GM12891 (cell line): ENCODE measurements around the gene TBC1D12.

Experiments
- POLR2A ChIP-seq: IDR thresholded peaks from 2 replicates; pipeline ENCODE4 v1.6.1; 2011; ENCODE audit warnings: low read depth, low read length, control low read depth
- POLR2AphosphoS5 ChIP-seq: IDR thresholded peaks from 2 replicates; pipeline ENCODE4 v1.6.1; 2011; ENCODE audit warnings: low read depth, low read length, control low read depth
- SPI1 ChIP-seq: IDR thresholded peaks from 2 replicates; pipeline ENCODE4 v1.6.1; 2011; ENCODE audit warnings: low read depth, low read length, control low read depth
- TAF1 ChIP-seq: IDR thresholded peaks from 2 replicates; pipeline ENCODE4 v1.6.1; 2011; ENCODE audit warnings: low read depth, low read length, control low read depth

DNA sequence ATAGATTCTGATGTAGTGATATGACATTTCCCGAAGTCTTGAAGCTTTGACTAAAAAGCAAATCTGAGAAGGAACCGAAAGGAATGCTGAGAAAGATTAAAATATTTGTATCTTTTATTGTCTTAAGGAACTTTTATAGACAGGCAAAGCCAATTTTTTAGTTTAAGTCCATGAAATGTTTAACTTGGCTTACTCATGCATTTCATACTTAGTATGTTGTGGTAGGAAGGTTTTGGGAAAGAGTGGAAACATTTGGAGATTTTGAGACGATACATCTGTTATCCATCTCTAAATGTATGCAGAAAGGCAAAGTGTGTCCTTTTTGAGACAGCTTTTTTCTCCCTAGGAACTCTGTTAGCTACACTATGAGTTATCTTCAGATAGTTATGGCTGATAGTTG, 10.1 kb downstream of the TBC1D12 start:
- TF ChIP-seq POLR2AphosphoS5 (no peak), TAF1 (no peak), POLR2A (no peak), SPI1 (no peak)
